Measurements from ENCODE around the gene PLEKHG7. TPM values are rescaled to one million over a fixed set of nuclear protein-coding genes. Genes with fewer than 3 reads are reported as not detected.
A peak's percentile ranks its signal among the peaks of the same experiment; 100 is the strongest.

The PLEKHG7 gene
- total RNA-seq, 4 donors from 2014 or later, result not detected

DNA sequence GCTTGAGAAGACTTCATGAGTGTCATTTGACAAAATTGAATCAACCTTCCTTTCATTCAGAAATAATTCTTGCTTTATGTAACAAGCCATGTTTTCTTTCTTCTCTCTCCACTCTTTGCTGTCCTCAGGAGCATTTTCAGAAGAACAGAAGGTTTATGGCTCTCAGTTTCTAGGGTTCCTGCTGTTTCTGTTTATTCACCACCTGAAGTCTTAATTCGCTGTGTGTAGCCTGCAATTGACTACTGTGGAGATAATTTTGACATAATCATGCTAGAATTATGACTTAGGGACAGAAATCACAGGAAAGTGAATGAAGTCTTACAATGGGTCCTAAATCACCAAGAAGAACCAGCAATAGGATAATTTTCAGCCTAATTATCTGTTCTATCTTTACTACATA is 7.2 kb upstream of the PLEKHG7 start:
- Histone ChIP-seq H3K9me3 (no peaks in the 10 kb centered on the region), H3K4me3 (no peak overlapping the region), H3K27ac (no peak overlapping the region), H3K27me3 (no peaks in the 10 kb centered on the region), H3K36me3 (no peaks in the 10 kb centered on the region), H3K4me1 (peaks cover 0 to 7% (median 4%) of the 10 kb centered on the region in 3 donors)
- no peak for DNase-seq
- intact Hi-C loops (cut with DNase I), result no loop called here
- TF ChIP-seq POLR2A (IDR thresholded peaks at IDR 0.05), result no peak
- TF ChIP-seq, protein P1, sequence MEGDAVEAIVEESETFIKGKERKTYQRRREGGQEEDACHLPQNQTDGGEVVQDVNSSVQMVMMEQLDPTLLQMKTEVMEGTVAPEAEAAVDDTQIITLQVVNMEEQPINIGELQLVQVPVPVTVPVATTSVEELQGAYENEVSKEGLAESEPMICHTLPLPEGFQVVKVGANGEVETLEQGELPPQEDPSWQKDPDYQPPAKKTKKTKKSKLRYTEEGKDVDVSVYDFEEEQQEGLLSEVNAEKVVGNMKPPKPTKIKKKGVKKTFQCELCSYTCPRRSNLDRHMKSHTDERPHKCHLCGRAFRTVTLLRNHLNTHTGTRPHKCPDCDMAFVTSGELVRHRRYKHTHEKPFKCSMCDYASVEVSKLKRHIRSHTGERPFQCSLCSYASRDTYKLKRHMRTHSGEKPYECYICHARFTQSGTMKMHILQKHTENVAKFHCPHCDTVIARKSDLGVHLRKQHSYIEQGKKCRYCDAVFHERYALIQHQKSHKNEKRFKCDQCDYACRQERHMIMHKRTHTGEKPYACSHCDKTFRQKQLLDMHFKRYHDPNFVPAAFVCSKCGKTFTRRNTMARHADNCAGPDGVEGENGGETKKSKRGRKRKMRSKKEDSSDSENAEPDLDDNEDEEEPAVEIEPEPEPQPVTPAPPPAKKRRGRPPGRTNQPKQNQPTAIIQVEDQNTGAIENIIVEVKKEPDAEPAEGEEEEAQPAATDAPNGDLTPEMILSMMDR (IDR thresholded peaks at IDR 0.05), result no peak
- 67 to 94% methylated on average over 1 of the region's 1 CpG for WGBS, 2 donors

DNA sequence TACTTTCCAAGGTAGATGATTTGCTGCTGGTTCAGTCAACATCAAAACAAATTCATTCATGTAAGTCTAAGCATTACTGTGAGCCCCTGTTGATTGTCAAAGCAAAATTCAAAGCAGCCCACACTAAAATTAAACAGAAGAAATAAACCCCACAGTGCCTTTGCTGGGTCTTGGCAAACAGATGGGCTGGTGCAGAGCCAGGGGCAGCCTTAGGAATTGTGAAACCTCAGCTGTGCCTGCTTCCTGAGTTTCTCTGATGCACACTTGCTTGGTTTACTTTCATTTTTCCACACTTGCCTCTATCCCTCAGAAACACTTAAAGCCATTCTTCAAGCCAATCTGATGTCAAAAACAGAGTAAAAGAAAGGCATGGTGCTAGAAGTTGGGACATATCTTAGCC is 6.6 kb upstream of the PLEKHG7 start:
- TF ChIP-seq POLR2A (IDR thresholded peaks at IDR 0.05), result no peak
- TF ChIP-seq, protein P1 (IDR thresholded peaks at IDR 0.05), result no peak

DNA sequence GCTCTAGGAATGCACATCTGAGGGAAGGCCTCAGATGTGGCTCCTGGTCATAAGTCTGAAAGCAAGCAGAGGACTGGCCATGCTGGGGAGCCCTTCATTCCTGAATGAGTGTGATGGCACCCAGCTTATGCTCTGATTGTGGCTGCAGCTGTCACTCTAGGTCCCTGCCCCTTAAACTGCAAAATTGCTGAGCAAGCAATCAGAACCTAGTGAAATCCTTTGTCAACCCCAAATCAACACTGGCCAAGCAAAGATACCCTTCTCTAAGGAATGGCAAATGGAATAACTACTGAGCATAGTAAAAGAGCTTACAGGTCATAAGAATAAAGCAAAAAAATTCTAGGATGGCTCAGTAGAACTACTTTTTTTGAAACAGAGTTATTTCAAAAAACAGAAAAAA is 4.3 kb upstream of the PLEKHG7 start:
- no peak for TF ChIP-seq POLR2A (IDR thresholded peaks at IDR 0.05)
- Histone ChIP-seq H3K36me3 (no peaks in the 10 kb centered on the region), H3K4me1 (peaks cover 0 to 7% (median 4%) of the 10 kb centered on the region in 3 donors), H3K9me3 (no peaks in the 10 kb centered on the region), H3K27ac (no peak overlapping the region), H3K4me3 (no peak overlapping the region), H3K27me3 (no peaks in the 10 kb centered on the region)
- no peak for DNase-seq
- intact Hi-C loops (cut with DNase I), result no loop called here

More for the DNA sequence above, 6.6 kb upstream of the PLEKHG7 start:
- Histone ChIP-seq H3K4me1 (peaks cover 0 to 7% (median 4%) of the 10 kb centered on the region in 3 donors), H3K9me3 (no peaks in the 10 kb centered on the region), H3K27me3 (no peaks in the 10 kb centered on the region), H3K36me3 (no peaks in the 10 kb centered on the region), H3K4me3 (no peak overlapping the region), H3K27ac (peak overlapping the region in 1 of 4 donors; percentile 25)
- intact Hi-C loops (cut with DNase I), result no loop called here
- no peak for DNase-seq

DNA sequence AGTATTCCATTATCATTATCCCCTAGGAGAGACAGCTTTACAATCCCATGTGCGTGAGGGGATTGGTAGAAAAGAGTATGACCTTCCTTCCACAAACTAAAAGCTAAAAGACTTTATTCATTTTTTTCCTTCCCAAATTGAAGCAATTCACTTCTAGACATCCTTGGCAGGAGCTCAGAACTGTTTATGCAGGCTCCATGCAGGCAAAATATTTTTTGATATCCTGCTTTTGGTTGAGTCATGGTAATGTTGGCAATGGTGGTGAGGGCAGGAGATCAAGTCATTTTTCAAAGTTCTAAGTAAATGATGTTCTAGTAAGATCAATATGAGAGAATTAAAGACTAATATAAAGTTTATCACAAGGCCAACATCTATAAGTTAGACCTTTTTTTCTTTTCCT is 1.3 kb upstream of the PLEKHG7 start:
- Histone ChIP-seq H3K27me3 (no peaks in the 10 kb centered on the region), H3K4me3 (no peak overlapping the region), H3K4me1 (peaks cover 0 to 1% (median under 1%) of the 10 kb centered on the region in 3 donors), H3K27ac (no peak overlapping the region), H3K36me3 (no peaks in the 10 kb centered on the region), H3K9me3 (no peaks in the 10 kb centered on the region)
- DNase-seq, result no peak
- intact Hi-C loops (cut with DNase I), result no loop called here
- no peak for TF ChIP-seq POLR2A (IDR thresholded peaks at IDR 0.05)
- TF ChIP-seq, protein P1 (IDR thresholded peaks at IDR 0.05), result no peak
- WGBS, 2 donors, result 94% methylated on average over 1 of the region's 1 CpG

DNA sequence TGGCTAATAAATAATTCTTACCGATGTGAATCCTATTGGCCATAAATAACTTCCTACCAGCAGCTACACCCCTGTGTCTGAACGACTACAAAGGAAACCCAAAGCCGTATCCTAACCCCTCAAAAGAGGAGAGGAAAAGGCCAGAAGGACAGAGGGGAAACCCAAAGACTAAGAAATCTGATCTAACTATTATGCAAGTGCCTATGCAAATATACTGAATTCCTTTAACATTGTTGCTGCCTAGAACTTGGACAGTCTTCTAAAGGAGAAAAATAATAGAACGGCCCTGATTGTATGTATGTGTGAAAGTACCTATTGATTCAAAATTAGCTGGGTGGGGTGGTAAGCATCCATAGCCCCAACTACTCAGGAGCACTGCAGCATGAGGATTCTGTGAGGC is 997 bp downstream of the PLEKHG7 start:
- Histone ChIP-seq H3K27me3 (no peaks in the 10 kb centered on the region), H3K9me3 (no peaks in the 10 kb centered on the region), H3K4me1 (no peaks in the 10 kb centered on the region), H3K36me3 (no peaks in the 10 kb centered on the region), H3K27ac (no peak overlapping the region), H3K4me3 (no peak overlapping the region)
- WGBS, 2 donors, result 46 to 61% methylated on average over 4 of the region's 4 CpGs
- no peak for TF ChIP-seq POLR2A (IDR thresholded peaks at IDR 0.05)
- TF ChIP-seq, protein P1 (IDR thresholded peaks at IDR 0.05), result no peak
- intact Hi-C loops (cut with DNase I), result no loop called here
- no peak for DNase-seq

DNA sequence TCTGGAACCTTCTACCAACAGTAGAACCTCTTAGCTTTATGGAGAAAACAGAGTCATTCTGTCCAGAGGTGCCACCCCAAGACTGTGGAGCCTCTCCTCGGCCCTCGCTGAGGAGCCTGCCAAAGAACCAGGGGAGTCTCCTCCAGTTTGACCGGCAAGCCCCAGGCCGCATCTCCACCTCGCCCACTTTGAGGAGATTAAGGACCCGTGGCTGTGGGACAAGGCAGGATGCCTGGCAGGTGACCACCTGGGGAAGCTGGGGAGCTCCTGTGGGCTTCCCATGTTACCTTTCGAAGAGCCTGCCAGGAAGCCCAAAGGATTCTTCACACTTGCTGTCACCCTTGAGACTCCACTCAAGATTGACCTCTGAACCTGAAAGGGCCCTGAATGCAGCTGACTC is 3.8 kb downstream of the PLEKHG7 start:
- DNase-seq, result no peak
- no peak overlapping the region for H3K4me3 ChIP-seq
- H3K4me1 ChIP-seq, result no peaks in the 10 kb centered on the region
- no peak for TF ChIP-seq POLR2A (IDR thresholded peaks at IDR 0.05)
- TF ChIP-seq, protein P1 (IDR thresholded peaks at IDR 0.05), result no peak
- intact Hi-C loops (cut with DNase I), result no loop called here
- no peaks in the 10 kb centered on the region for H3K27me3 ChIP-seq
- 90 to 100% methylated on average over 1 to 2 of the region's 7 CpGs for WGBS, 2 donors
- no peaks in the 10 kb centered on the region for H3K9me3 ChIP-seq
- H3K36me3 ChIP-seq, result no peaks in the 10 kb centered on the region
- H3K27ac ChIP-seq, result no peak overlapping the region

Data from esophagus squamous epithelium (tissue), 5 donors.